Skeletal muscle tissue (tissue), 4 donors: ENCODE measurements around the gene HCFC1. TPM values are rescaled to one million over a fixed set of nuclear protein-coding genes. Genes with fewer than 3 reads are reported as not detected.
A peak's percentile ranks its signal among the peaks of the same experiment; 100 is the strongest.

Experiments
- H3K27ac ChIP-seq: one replicate; pipeline ENCODE4 v1.7.0; 2013; ENCODE audit warnings: mild to moderate bottlenecking, low read depth, low read length, inconsistent platforms
- H3K27me3 ChIP-seq, 3 donors: one replicate each; pipeline ENCODE4 v1.7.0; 2013; ENCODE audit warnings: low read length in 3 of 3; ENCODE audit not compliant: control insufficient read depth in 3 of 3, insufficient read depth in 3 of 3
- H3K36me3 ChIP-seq, 3 donors: one replicate each; pipeline ENCODE4 v1.7.0; 2013; ENCODE audit warnings: low read length in 3 of 3; ENCODE audit not compliant: control insufficient read depth in 3 of 3, insufficient read depth in 3 of 3
- H3K4me1 ChIP-seq, 3 donors: one replicate each; pipeline ENCODE4 v1.7.0; 2013; ENCODE audit warnings: low read length in 3 of 3, mild to moderate bottlenecking in 3 of 3; ENCODE audit not compliant: control insufficient read depth in 3 of 3, insufficient read depth in 3 of 3
- H3K4me3 ChIP-seq, 3 donors: one replicate each; pipeline ENCODE4 v1.7.0; 2013; ENCODE audit warnings: low read length in 3 of 3
- H3K9ac ChIP-seq, 3 donors: one replicate each; pipeline ENCODE4 v1.7.0; 2013; ENCODE audit warnings: low read length in 3 of 3, mild to moderate bottlenecking in 3 of 3, moderate library complexity in 2 of 3, low read depth in 1 of 3
- H3K9me3 ChIP-seq, 3 donors: one replicate each; pipeline ENCODE4 v1.7.0; 2013; ENCODE audit warnings: low read length in 3 of 3; ENCODE audit not compliant: control insufficient read depth in 3 of 3
- total RNA-seq: library from RNA; depleted of rRNA; stranded (reverse); fragments of >200 nt; gene quantifications from one replicate; pipeline ENCODE4 v1.2.3, GENCODE V29; 2014
- donor health status: Osteomylitis.

HCFC1 gene
- total RNA-seq, 1 donor from 2014 or later = 9.4 TPM

- no peak overlapping the region for H3K9ac ChIP-seq
- no peak overlapping the region for H3K4me3 ChIP-seq
- H3K36me3 ChIP-seq = peaks cover 69 to 84% (median 76%) of the 10 kb centered on the region in 3 donors
- no peaks in the 10 kb centered on the region for H3K27me3 ChIP-seq
- H3K9me3 ChIP-seq = no peaks in the 10 kb centered on the region
- peaks cover 5 to 8% (median 6%) of the 10 kb centered on the region in 3 donors for H3K4me1 ChIP-seq
- H3K27ac ChIP-seq = no peak overlapping the region
Observed at GRCh38 chrX:153959649-153960048, 12.0 kb downstream of the HCFC1 start.

DNA sequence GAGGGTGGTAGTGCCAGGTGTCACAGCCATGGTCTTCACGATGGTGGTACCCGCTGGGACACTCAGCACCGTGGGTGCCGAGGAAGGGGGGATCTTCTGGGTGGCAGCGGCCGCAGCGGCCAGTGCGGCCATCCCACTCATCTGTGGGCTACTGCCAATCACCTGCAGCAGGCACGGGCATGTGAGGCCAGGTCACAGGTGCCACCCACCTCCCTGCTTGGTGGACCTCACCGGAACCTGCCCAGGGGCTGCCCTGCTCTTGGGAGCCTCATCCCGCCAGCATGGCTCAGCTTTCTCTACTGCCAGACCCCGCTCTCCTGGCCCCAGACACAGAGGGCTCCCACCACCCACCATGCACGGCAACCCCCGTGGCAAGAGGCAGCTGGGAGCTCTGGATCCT is 13.0 kb downstream of the HCFC1 start:
- H3K27ac ChIP-seq = no peak overlapping the region
- no peak overlapping the region for H3K4me3 ChIP-seq
- no peaks in the 10 kb centered on the region for H3K27me3 ChIP-seq
- no peak overlapping the region for H3K9ac ChIP-seq
- H3K9me3 ChIP-seq = no peaks in the 10 kb centered on the region
- H3K36me3 ChIP-seq = peaks cover 71 to 86% (median 85%) of the 10 kb centered on the region in 3 donors
- peaks cover 0 to 3% (median 0%) of the 10 kb centered on the region in 3 donors for H3K4me1 ChIP-seq

DNA sequence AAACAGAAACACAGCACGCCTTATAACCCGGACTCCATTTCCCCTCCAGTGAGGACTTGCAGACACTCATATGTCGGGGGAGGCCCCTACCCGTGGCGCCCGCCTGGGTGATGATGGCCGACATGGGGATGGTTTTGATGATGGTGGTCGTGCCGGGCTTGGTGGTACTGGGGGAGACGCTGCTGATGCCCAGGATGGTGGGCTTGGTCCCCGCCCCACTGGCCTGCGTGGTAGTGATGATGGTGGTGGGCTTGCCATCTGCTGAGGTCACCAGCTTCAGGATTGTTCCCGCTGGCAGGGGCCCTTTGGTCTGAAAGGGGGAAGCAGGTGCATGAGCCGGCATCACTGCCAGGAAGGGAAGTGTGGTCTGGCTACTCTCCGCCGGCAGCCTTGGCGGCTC is 14.4 kb downstream of the HCFC1 start:
- Histone ChIP-seq H3K27ac (no peak overlapping the region), H3K4me3 (no peak overlapping the region), H3K9ac (no peak overlapping the region), H3K4me1 (peaks cover 0 to 3% (median 3%) of the 10 kb centered on the region in 3 donors), H3K36me3 (peaks cover 68 to 90% (median 83%) of the 10 kb centered on the region in 3 donors), H3K9me3 (no peaks in the 10 kb centered on the region), H3K27me3 (no peaks in the 10 kb centered on the region)

DNA sequence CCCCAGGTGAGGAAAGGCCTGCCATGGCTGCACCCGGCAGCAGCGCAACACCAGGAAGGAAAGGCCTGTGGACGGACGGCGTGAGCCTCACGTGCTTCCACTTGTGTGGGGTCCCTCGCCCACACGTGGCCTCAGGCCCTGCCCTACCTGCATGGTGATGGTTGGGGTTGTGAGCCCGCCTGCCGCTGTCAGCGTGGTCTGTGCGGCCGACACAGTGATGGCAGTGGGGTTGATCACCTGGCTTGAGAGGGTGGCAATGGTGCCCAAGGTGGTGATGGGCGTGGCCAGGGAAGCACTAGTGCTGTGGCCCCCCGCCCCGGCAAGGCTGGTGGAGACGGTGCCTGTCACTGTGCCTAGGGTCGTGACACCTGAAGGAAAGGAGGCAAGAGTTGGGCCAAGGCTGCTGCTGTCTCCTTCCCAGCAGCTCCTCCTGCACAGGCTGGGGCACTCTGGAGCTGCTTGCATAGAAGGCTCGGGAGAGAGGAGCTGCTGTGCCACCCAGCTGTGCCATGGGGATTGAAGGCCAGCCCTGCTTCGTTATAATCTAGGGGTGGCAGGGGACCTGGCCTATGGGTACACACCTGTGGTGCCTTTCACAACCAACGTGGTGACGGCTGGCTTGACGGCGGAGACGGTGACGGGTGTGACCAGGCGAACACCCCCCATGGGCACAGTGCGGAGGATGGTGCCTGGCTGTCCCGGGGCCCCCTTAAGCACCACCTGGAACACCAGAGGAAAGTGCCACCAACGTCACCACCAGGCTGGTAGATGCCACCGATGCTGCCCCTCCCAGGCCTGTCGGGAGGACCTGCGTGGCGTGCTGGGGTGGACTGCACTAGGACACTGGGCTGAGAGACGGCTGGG is 15.3 kb downstream of the HCFC1 start:
- Histone ChIP-seq H3K36me3 (peaks cover 71 to 90% (median 80%) of the 10 kb centered on the region in 3 donors), H3K9ac (no peak overlapping the region), H3K4me1 (peaks cover 0 to 3% (median 3%) of the 10 kb centered on the region in 3 donors), H3K27me3 (no peaks in the 10 kb centered on the region), H3K9me3 (no peaks in the 10 kb centered on the region), H3K27ac (no peak overlapping the region), H3K4me3 (no peak overlapping the region)

DNA sequence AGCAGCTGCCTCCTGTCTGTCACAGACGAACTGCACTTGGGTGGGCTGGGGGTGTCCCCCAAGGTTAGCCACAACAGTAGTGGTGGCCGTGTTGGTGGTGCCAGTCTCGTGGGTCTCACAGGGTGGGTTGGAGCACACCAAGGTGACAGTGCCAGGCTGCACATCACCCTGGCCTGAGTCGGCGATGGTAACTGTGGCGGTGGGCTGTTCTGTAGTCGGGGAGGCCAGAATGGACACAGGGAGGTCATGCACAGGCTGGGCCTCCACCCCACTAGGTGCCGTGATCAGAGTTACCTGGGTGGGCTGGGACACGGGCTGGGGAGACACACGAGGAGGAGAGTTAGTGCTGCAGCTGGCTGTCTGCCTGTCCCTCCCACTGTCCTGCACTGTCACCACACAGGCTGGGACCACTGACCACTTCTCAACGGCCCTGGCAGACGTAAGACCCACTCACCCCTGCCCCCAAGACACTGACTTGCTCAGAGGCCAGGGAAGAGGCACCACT is 16.3 kb downstream of the HCFC1 start:
- Histone ChIP-seq H3K27ac (no peak overlapping the region), H3K4me1 (peaks cover 0 to 3% (median 3%) of the 10 kb centered on the region in 3 donors), H3K27me3 (no peaks in the 10 kb centered on the region), H3K4me3 (no peak overlapping the region), H3K9me3 (no peaks in the 10 kb centered on the region), H3K9ac (no peak overlapping the region), H3K36me3 (peaks cover 76 to 91% (median 77%) of the 10 kb centered on the region in 3 donors)

GRCh38 chrX:153954558-153955227 is 16.9 kb downstream of the HCFC1 start:
- no peak overlapping the region for H3K27ac ChIP-seq

GRCh38 chrX:153953892-153954557 is 17.6 kb downstream of the HCFC1 start:
- peaks cover 70 to 87% (median 71%) of the 10 kb centered on the region in 3 donors for H3K36me3 ChIP-seq
- peak overlapping the region; percentile 40 for H3K27ac ChIP-seq

More at GRCh38 chrX:153954558-153955227, 16.9 kb downstream of the HCFC1 start:
- H3K4me3 ChIP-seq = no peak overlapping the region
- peaks cover 0 to 3% (median 3%) of the 10 kb centered on the region in 3 donors for H3K4me1 ChIP-seq
- H3K36me3 ChIP-seq = peaks cover 75 to 91% (median 76%) of the 10 kb centered on the region in 3 donors
- no peaks in the 10 kb centered on the region for H3K9me3 ChIP-seq
- H3K9ac ChIP-seq = no peak overlapping the region
- H3K27me3 ChIP-seq = no peaks in the 10 kb centered on the region

GRCh38 chrX:153953342-153953830 is 18.2 kb downstream of the HCFC1 start:
- peaks cover 64 to 81% (median 65%) of the 10 kb centered on the region in 3 donors for H3K36me3 ChIP-seq
- no peaks in the 10 kb centered on the region for H3K27me3 ChIP-seq
- H3K4me1 ChIP-seq = peaks cover 0 to 5% (median 3%) of the 10 kb centered on the region in 3 donors
- H3K4me3 ChIP-seq = no peak overlapping the region
- H3K27ac ChIP-seq = peak overlapping the region; percentile 40
- no peaks in the 10 kb centered on the region for H3K9me3 ChIP-seq
- peak overlapping the region in 1 of 3 donors; percentile 33 for H3K9ac ChIP-seq

More at GRCh38 chrX:153953892-153954557, 17.6 kb downstream of the HCFC1 start:
- no peak overlapping the region for H3K9ac ChIP-seq
- peaks cover 0 to 5% (median 3%) of the 10 kb centered on the region in 3 donors for H3K4me1 ChIP-seq
- no peaks in the 10 kb centered on the region for H3K27me3 ChIP-seq
- H3K9me3 ChIP-seq = no peaks in the 10 kb centered on the region
- H3K4me3 ChIP-seq = no peak overlapping the region

DNA sequence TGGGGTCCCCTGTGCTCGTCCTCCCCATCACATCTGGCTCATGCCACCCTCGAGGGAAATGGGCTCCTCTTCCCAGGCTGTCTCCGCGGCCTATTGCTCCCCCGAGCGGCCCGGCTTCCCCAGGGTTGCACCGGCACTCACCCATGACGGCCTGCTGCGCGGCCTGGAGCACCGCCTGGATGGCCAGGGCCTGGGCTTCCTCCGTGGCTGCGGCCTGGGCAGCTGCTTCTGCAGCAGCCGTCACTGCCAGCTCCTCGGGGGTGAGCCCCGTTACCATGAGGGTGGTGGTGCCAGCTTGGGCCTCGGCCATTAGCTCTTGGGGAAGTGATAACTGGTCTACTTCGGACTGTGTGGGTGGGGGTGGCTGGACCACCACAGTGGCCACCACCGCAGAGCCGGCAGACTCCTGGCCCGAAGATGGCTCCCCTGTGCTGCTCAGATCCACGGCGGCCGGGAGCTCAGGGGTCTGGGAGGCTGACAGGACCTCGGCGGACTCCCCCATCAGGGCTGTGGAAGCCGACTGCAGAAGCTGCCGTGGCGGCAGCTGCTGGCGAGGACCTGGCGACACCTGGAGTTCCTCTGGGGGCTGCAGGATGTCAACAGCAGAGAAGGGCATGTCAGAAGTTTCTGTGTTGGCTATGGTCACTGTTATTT is 19.1 kb downstream of the HCFC1 start:
- Histone ChIP-seq H3K9ac (no peak overlapping the region), H3K27ac (peak overlapping the region; percentile 15), H3K4me1 (peaks cover 0 to 9% (median 8%) of the 10 kb centered on the region in 3 donors), H3K27me3 (no peaks in the 10 kb centered on the region), H3K36me3 (peaks cover 58 to 77% (median 59%) of the 10 kb centered on the region in 3 donors), H3K9me3 (no peaks in the 10 kb centered on the region), H3K4me3 (no peak overlapping the region)
